Panc1 (cell line): ENCODE results near the gene SLC44A4. TPM values are rescaled to one million over a fixed set of nuclear protein-coding genes. Genes with fewer than 3 reads are reported as not detected.
A peak's percentile ranks its signal among the peaks of the same experiment; 100 is the strongest.

ENCODE experiments used
- ATAC-seq: fragments of 200-7000 bp; cut with Tn5 transposase; 2 replicates; pipeline ENCODE4 v1.9.1; 2020; ENCODE audit warnings: mild to moderate bottlenecking, moderate library complexity
- Bru-seq: library from RNA; stranded (reverse); fragments of 400-500 nt; gene quantifications from one replicate; lab custom pipeline; 2021; lab: Mats Ljungman, UMichigan
- BruChase-seq, 2 experiments: library from RNA; stranded (reverse); fragments of 400-500 nt; gene quantifications; one replicate each; lab custom pipeline; 2021; lab: Mats Ljungman, UMichigan
- BruUV-seq: library from RNA; stranded (reverse); fragments of 400-500 nt; replicated peaks from 2 replicates; lab custom pipeline; 2021; lab: Mats Ljungman, UMichigan
- CTCF ChIA-PET: fragments of 300-600 bp; sonication (Branson Sonifier 250); formaldehyde crosslinking; loops from one replicate; lab custom pipeline; 2022; ENCODE audit warnings: antibody characterized with exemption; lab: Charles Lee
- POLR2A ChIA-PET: fragments of 300-600 bp; sonication (Branson Sonifier 250); formaldehyde crosslinking; loops from one replicate; lab custom pipeline; 2022; ENCODE audit warnings: antibody characterized with exemption; lab: Charles Lee
- DNase-seq: peaks from one replicate; pipeline ENCODE4 v3.0.0-alpha.2; 2010; ENCODE audit warnings: low read depth, low spot score
- H3K27ac ChIP-seq: 2 replicates; pipeline ENCODE4 v1.5.1; 2011; ENCODE audit warnings: mild to moderate bottlenecking, low read length, inconsistent platforms
- H3K27me3 ChIP-seq: fragments of 200-500 bp; sonication (Bioruptor generic); 2 replicates; pipeline ENCODE4 v1.6.0; 2014; ENCODE audit warnings: low read length, inconsistent platforms; ENCODE audit not compliant: control insufficient read depth, insufficient read depth
- H3K36me3 ChIP-seq: fragments of 200-500 bp; sonication (Bioruptor generic); 2 replicates; pipeline ENCODE4 v1.5.1; 2014; ENCODE audit warnings: inconsistent platforms, mild to moderate bottlenecking, low read length, moderate library complexity; ENCODE audit not compliant: control insufficient read depth, insufficient read depth
- H3K4me1 ChIP-seq: 2 replicates; pipeline ENCODE4 v1.5.1; 2011; ENCODE audit warnings: inconsistent platforms, mild to moderate bottlenecking, low read length, moderate library complexity; ENCODE audit not compliant: control insufficient read depth, insufficient read depth
- H3K4me3 ChIP-seq, 2 experiments: 2 replicates each; pipeline ENCODE4 v1.5.1; 2011 to 2012; ENCODE audit warnings: low read depth in 2 of 2, low read length in 2 of 2, mild to moderate bottlenecking in 2 of 2, inconsistent platforms in 1 of 2, moderate library complexity in 1 of 2
- H3K9me3 ChIP-seq: fragments of 200-500 bp; sonication (Bioruptor generic); 2 replicates; pipeline ENCODE4 v1.5.1; 2014; ENCODE audit warnings: low read depth, mild to moderate bottlenecking, inconsistent platforms, low read length, moderate library complexity; ENCODE audit not compliant: control insufficient read depth, insufficient read depth
- CTCF ChIP-seq: fragments of 450-650 bp; IDR thresholded peaks from 2 replicates; pipeline ENCODE4 v1.5.1; 2017; ENCODE audit warnings: mild to moderate bottlenecking
- POLR2AphosphoS5 ChIP-seq: IDR thresholded peaks from 2 replicates; pipeline ENCODE4 v1.6.1; 2012; ENCODE audit warnings: mild to moderate bottlenecking, low read depth, low read length, moderate library complexity
- REST ChIP-seq, 2 experiments: IDR thresholded peaks; 2 replicates each; pipeline ENCODE4 v1.6.1; 2011 to 2012; ENCODE audit warnings: low read depth in 2 of 2, control low read depth in 1 of 2, low read length in 1 of 2, mild to moderate bottlenecking in 1 of 2, moderate library complexity in 1 of 2; ENCODE audit not compliant: insufficient read depth in 1 of 2
- SIN3A ChIP-seq: IDR thresholded peaks from 2 replicates; pipeline ENCODE4 v1.6.1; 2012; ENCODE audit warnings: low read depth, mild to moderate bottlenecking, low read length, moderate library complexity, borderline replicate concordance; ENCODE audit not compliant: insufficient read depth
- TCF7L2 ChIP-seq: IDR thresholded peaks from 2 replicates; pipeline ENCODE4 v1.6.1; 2011; ENCODE audit warnings: mild to moderate bottlenecking, low read depth, low read length, inconsistent platforms
- in situ Hi-C: cut with HindIII; loops from 2 replicates; pipeline ENCODE4 v1.10.0; 2016; ENCODE audit warnings: low sequenced_read_pairs, low pct_unique_long_range_greater_than_20kb
- intact Hi-C: fragments of 100-400 bp; cut with micrococcal nuclease; formaldehyde crosslinking; loops from one replicate; pipeline ENCODE4 v1.10.0; 2022; ENCODE audit not compliant: unreplicated experiment
- long read RNA-seq: library from polyadenylated mRNA; unstranded; transcript quantifications from one replicate; pipeline ENCODE4 v2.0.0, GENCODE V29; 2021; ENCODE audit not compliant: unreplicated experiment
- polyA plus RNA-seq: library from polyadenylated mRNA; unstranded; fragments of >200 nt; gene quantifications from one replicate; pipeline ENCODE4 v1.2.1, GENCODE V29; 2012; ENCODE audit warnings: missing spikeins; ENCODE audit not compliant: insufficient read length
- total RNA-seq: library from RNA; stranded (reverse); gene quantifications from one replicate; pipeline ENCODE4 v1.2.1, GENCODE V29; 2021; ENCODE audit not compliant: unreplicated experiment

The SLC44A4 gene
- 2.7 TPM for total RNA-seq
- polyA plus RNA-seq, result 2.6 TPM
- Bru-seq, nascent RNA, result percentile 34 among the genes with signal in this experiment
- percentile 29 among the genes with signal in this experiment for BruChase-seq, experiment 1, labeled RNA remaining after a 2-hour chase
- BruChase-seq, experiment 2, labeled RNA remaining after a 6-hour chase, result percentile 35 among the genes with signal in this experiment
- long read RNA-seq, partial matches to known transcripts, result 2 of 3 reads
- long read RNA-seq, other reads (novel, unspliced or antisense), result 1 of 3 reads

GRCh38 chr6:31878726-31879125, at the start of gene SLC44A4:
SLC44A4 (minus strand) TSS chr6:31878997; CDS start chr6:31878980, 17 bp downstream.
- CTCF ChIA-PET, result no interaction called here

GRCh38 chr6:31928672-31928939, 49.8 kb upstream of the SLC44A4 start:
- ATAC-seq (no peak), DNase-seq (no peak)
- Histone ChIP-seq H3K9me3 (no peaks in the 10 kb centered on the region), H3K27me3 (no peaks in the 10 kb centered on the region), H3K4me1 (no peaks in the 10 kb centered on the region; the same call in 1 of the 2 replicates), H3K36me3 (no peaks in the 10 kb centered on the region), H3K27ac (no peak overlapping the region), H3K4me3 (no peak overlapping the region)
- TF ChIP-seq CTCF (no peak), SIN3A (no peak), TCF7L2 (no peak), POLR2AphosphoS5 (no peak), REST (IDR thresholded peaks at IDR 0.05; ENCODE audit: insufficient read depth in 1 of 2, low read depth in 2 of 2, low read length in 1 of 2) (no peak)
- no TSS peak for BruUV-seq
- CTCF ChIA-PET, result no interaction called here
- intact Hi-C loops (no loop called here), in situ Hi-C loops (no loop called here)
- POLR2A ChIA-PET, result no interaction called here

More at GRCh38 chr6:31878726-31879125, at the start of gene SLC44A4:
- no peak for ATAC-seq
- no peak for TF ChIP-seq CTCF
- TF ChIP-seq TCF7L2, result no peak
- TF ChIP-seq POLR2AphosphoS5, result no peak
- no peak for TF ChIP-seq SIN3A
- TF ChIP-seq REST (IDR thresholded peaks at IDR 0.05; ENCODE audit: insufficient read depth in 1 of 2, low read depth in 2 of 2, low read length in 1 of 2), result no peak
- no peaks in the 10 kb centered on the region for H3K36me3 ChIP-seq
- no peaks in the 10 kb centered on the region for H3K9me3 ChIP-seq
- H3K4me1 ChIP-seq, result peaks cover 37% of the 10 kb centered on the region
- DNase-seq, result no peak
- intact Hi-C loops, result no loop called here
- no TSS peak for BruUV-seq
- peak within 1 kb of the TSS; percentile 77 for H3K27ac ChIP-seq
- no peaks in the 10 kb centered on the region for H3K27me3 ChIP-seq
- no peak within 1 kb of the TSS for H3K4me3 ChIP-seq
- POLR2A ChIA-PET, result interaction anchor here (0.6 kb wide), 1 partner anchor 873 kb away, joined by 4 read pairs; no protein-coding TSS in a partner anchor
- in situ Hi-C loops, result no loop called here
